DND-41 (cell line): ENCODE data around the gene KRTAP5-9.
"Not testable (repeated sequence)": the region's sequence is repeated elsewhere in the genome, so short reads cannot be mapped to it uniquely, and the experiment has no call there.

Source experiments
- ATAC-seq: fragments of 200-7000 bp; cut with Tn5 transposase; 3 replicates; pipeline ENCODE4 v1.9.1; 2021; ENCODE audit warnings: low read depth; ENCODE audit not compliant: insufficient read depth
- DNase-seq: peaks from one replicate; pipeline ENCODE4 v3.0.0-alpha.2; 2020
- H2AFZ ChIP-seq: 2 replicates; pipeline ENCODE4 v1.6.0; 2012; ENCODE audit warnings: low read depth, low read length
- H3K27ac ChIP-seq: 2 replicates; pipeline ENCODE4 v1.5.1; 2012; ENCODE audit warnings: low read length, inconsistent platforms
- H3K27me3 ChIP-seq: fragments of 200-600 bp; sonication (generic); 2 replicates; pipeline ENCODE4 v1.6.0; 2012; ENCODE audit warnings: low read length, mild to moderate bottlenecking, inconsistent platforms; ENCODE audit not compliant: insufficient read depth, poor library complexity
- H3K36me3 ChIP-seq: 2 replicates; pipeline ENCODE4 v1.5.1; 2012; ENCODE audit warnings: low read length, inconsistent platforms; ENCODE audit not compliant: insufficient read depth
- H3K4me1 ChIP-seq: 2 replicates; pipeline ENCODE4 v1.5.1; 2012; ENCODE audit warnings: mild to moderate bottlenecking, low read length; ENCODE audit not compliant: insufficient read depth
- H3K4me2 ChIP-seq: 2 replicates; pipeline ENCODE4 v1.6.0; 2012; ENCODE audit warnings: mild to moderate bottlenecking, moderate library complexity, low read length, inconsistent platforms; ENCODE audit not compliant: insufficient read depth
- H3K4me3 ChIP-seq, 2 experiments: fragments of 200-600 bp in 1 of 2; shearing (Covaris generic) in 1 of 2; 2 replicates each; pipeline ENCODE4 v1.5.1; 2012 to 2016; ENCODE audit warnings: inconsistent platforms in 2 of 2, low read length in 2 of 2, mild to moderate bottlenecking in 2 of 2, low read depth in 1 of 2, moderate library complexity in 1 of 2
- H3K79me2 ChIP-seq: 2 replicates; pipeline ENCODE4 v1.6.0; 2012; ENCODE audit warnings: low read length, inconsistent platforms; ENCODE audit not compliant: insufficient read depth
- H3K9ac ChIP-seq: 2 replicates; pipeline ENCODE4 v1.6.0; 2012; ENCODE audit warnings: low read depth, mild to moderate bottlenecking, inconsistent platforms, low read length, moderate library complexity
- H3K9me3 ChIP-seq: 2 replicates; pipeline ENCODE4 v1.5.1; 2012; ENCODE audit warnings: low read length, moderate library complexity, mild to moderate bottlenecking, inconsistent platforms; ENCODE audit not compliant: insufficient read depth, severe bottlenecking
- H4K20me1 ChIP-seq: 2 replicates; pipeline ENCODE4 v1.6.0; 2012; ENCODE audit warnings: low read length; ENCODE audit not compliant: insufficient read depth
- EZH2 ChIP-seq: IDR thresholded peaks from 3 replicates; pipeline ENCODE4 v1.6.1; 2012; ENCODE audit warnings: borderline replicate concordance, low read depth, mild to moderate bottlenecking, moderate library complexity, low read length, inconsistent platforms; ENCODE audit not compliant: severe bottlenecking
- TF ChIP-seq, protein P1 (sequence below): IDR thresholded peaks from 2 replicates; pipeline ENCODE4 v1.5.1; 2012; ENCODE audit warnings: borderline replicate concordance, low read length, moderate library complexity, mild to moderate bottlenecking; ENCODE audit not compliant: poor library complexity, severe bottlenecking; ENCODE audit errors: extremely low read depth

KRTAP5-9 gene

GRCh38 chr11:71566081-71566620 lies 17.9 kb downstream of the KRTAP5-9 start:
- DNase-seq (no peak), ATAC-seq (no peak)
- Histone ChIP-seq H3K9ac (no peak overlapping the region), H3K36me3 (no peaks in the 10 kb centered on the region), H3K79me2 (no peaks in the 10 kb centered on the region), H2AFZ (no peak overlapping the region), H3K27me3 (peaks cover 11% of the 10 kb centered on the region), H4K20me1 (peaks cover 4% of the 10 kb centered on the region; the same call in 1 of the 2 replicates), H3K4me2 (no peak overlapping the region), H3K4me1 (no peaks in the 10 kb centered on the region), H3K27ac (no peak overlapping the region), H3K9me3 (no peaks in the 10 kb centered on the region), H3K4me3 (no peak overlapping the region)
- TF ChIP-seq EZH2, result no peak
- TF ChIP-seq, protein P1, sequence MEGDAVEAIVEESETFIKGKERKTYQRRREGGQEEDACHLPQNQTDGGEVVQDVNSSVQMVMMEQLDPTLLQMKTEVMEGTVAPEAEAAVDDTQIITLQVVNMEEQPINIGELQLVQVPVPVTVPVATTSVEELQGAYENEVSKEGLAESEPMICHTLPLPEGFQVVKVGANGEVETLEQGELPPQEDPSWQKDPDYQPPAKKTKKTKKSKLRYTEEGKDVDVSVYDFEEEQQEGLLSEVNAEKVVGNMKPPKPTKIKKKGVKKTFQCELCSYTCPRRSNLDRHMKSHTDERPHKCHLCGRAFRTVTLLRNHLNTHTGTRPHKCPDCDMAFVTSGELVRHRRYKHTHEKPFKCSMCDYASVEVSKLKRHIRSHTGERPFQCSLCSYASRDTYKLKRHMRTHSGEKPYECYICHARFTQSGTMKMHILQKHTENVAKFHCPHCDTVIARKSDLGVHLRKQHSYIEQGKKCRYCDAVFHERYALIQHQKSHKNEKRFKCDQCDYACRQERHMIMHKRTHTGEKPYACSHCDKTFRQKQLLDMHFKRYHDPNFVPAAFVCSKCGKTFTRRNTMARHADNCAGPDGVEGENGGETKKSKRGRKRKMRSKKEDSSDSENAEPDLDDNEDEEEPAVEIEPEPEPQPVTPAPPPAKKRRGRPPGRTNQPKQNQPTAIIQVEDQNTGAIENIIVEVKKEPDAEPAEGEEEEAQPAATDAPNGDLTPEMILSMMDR, result no peak

DNA sequence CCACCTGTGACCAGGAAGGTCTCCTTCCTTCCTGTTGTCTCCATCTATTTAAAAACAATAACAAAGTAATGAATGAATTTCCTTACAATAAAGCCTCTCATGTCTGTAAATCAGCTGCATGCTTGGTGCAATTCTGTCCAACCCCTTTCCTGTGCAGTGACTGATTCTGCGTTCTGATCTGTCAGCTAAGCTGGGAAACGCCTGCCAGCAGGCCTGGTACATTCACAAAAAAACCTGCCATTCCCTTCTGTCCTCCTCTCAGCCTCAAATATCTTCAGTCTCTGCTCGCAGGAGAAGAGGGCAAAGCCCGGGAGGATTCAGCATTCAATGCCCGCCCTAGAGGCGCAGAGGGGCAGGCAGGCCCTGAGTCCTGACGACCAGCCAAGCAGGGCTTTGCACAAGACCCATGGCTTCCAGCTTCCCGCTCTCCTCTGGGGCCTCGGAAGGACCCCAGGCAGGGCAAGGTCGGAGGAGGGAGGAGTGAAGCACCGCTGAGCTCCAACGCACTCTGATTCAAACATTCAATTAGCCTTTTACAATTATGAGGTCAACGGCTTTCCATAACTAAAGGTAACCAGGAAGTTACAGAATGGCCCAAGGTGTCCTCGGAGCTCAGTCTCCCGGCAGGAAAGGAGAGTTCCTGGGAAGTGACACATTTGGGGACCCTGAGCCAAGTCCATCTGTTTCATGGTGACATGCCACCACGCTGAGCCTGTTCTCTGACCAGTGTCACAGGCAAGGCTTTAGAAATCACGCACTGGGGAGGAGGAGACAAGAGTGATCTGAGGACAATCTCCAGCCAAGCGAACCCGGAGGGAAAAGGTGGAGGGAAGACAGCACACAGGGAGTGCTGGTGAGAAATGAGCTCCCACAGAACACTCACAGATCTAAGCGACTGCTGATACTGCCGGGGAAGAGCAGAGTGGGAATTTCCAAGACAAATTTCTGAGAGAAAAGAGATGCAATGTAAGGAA lies 18.7 kb downstream of the KRTAP5-9 start:
- H3K4me1 ChIP-seq, H3K27me3 ChIP-seq: not testable (repeated sequence)

DNA sequence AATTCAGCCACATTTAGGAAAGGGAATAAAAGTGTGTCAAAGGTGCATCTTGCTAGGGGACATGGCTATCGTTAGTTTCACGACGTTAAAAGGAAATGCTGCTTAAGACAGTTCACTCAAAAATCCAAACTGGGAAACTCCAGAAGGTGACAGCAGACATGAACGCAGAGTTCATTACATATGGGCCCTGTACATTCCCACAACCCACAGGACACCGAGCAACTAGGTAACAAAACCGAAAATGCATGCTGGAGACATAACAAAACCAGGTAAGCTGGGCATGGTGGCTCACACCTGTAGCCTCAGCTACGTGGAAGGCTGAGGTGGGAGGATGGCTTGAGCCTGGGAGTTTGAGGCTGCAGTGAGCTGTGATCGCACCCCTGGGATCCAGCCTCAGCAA lies 19.4 kb downstream of the KRTAP5-9 start:
- not testable (repeated sequence) for H3K4me2 ChIP-seq, H2AFZ ChIP-seq, H3K4me1 ChIP-seq, H3K79me2 ChIP-seq, ATAC-seq, H4K20me1 ChIP-seq, H3K27me3 ChIP-seq, H3K9me3 ChIP-seq, H3K9ac ChIP-seq, H3K4me3 ChIP-seq, H3K36me3 ChIP-seq, DNase-seq, H3K27ac ChIP-seq

More for the DNA sequence above, 18.7 kb downstream of the KRTAP5-9 start:
- H3K9me3 ChIP-seq, H3K9ac ChIP-seq, ATAC-seq, DNase-seq, H3K79me2 ChIP-seq, H3K4me2 ChIP-seq, H3K36me3 ChIP-seq, H2AFZ ChIP-seq, H4K20me1 ChIP-seq, H3K27ac ChIP-seq, H3K4me3 ChIP-seq: not testable (repeated sequence)

GRCh38 chr11:71568704-71569349 lies 20.6 kb downstream of the KRTAP5-9 start:
- no peaks in the 10 kb centered on the region for H3K27me3 ChIP-seq
- TF ChIP-seq, protein P1, result no peak
- no peak for TF ChIP-seq EZH2
- H3K27ac ChIP-seq, result no peak overlapping the region
- H2AFZ ChIP-seq, result no peak overlapping the region
- no peaks in the 10 kb centered on the region for H3K36me3 ChIP-seq
- H4K20me1 ChIP-seq, result peaks cover 3% of the 10 kb centered on the region; the same call in 1 of the 2 replicates
- no peaks in the 10 kb centered on the region for H3K4me1 ChIP-seq
- H3K79me2 ChIP-seq, result no peaks in the 10 kb centered on the region
- no peaks in the 10 kb centered on the region for H3K9me3 ChIP-seq
- ATAC-seq (no peak), DNase-seq (no peak)
- no peak overlapping the region for H3K9ac ChIP-seq
- H3K4me2 ChIP-seq, result no peak overlapping the region
- no peak overlapping the region for H3K4me3 ChIP-seq

- H3K27me3 ChIP-seq, result not testable (repeated sequence)
Observed at GRCh38 chr11:71571101-71571850, 23.1 kb downstream of the KRTAP5-9 start.

More at GRCh38 chr11:71571101-71571850, 23.1 kb downstream of the KRTAP5-9 start:
- H3K4me3 ChIP-seq, H3K4me1 ChIP-seq, H3K9ac ChIP-seq, H3K27ac ChIP-seq, H4K20me1 ChIP-seq, H2AFZ ChIP-seq, H3K79me2 ChIP-seq, H3K4me2 ChIP-seq, H3K9me3 ChIP-seq, DNase-seq, ATAC-seq, H3K36me3 ChIP-seq: not testable (repeated sequence)
